K562 (cell line): ENCODE measurements around the gene DUSP19. TPM values are rescaled to one million over a fixed set of nuclear protein-coding genes. Genes with fewer than 3 reads are reported as not detected.
A peak's percentile ranks its signal among the peaks of the same experiment; 100 is the strongest.

ENCODE experiments used
- CREB1 ChIP-seq, 2 experiments: sonication (generic) in 1 of 2; formaldehyde crosslinking in 1 of 2; IDR thresholded peaks; 2 replicates each; pipeline versions ENCODE4 v1.6.1 to v1.8.0; 2012 to 2022; ENCODE audit warnings: inconsistent platforms in 1 of 2, mild to moderate bottlenecking in 1 of 2, missing genetic modification reagents in 1 of 2, moderate library complexity in 1 of 2
- DMBX1 ChIP-seq: fragments of 250-450 bp; sonication (Bioruptor Pico); IDR thresholded peaks from 2 replicates; pipeline ENCODE4 v1.8.0; 2022; ENCODE audit warnings: inconsistent platforms, mild to moderate bottlenecking, moderate library complexity, borderline replicate concordance
- GTF2E2 ChIP-seq: fragments of 200-800 bp; sonication (Bioruptor generic); IDR thresholded peaks from 2 replicates; pipeline ENCODE4 v1.6.1; 2016; ENCODE audit warnings: missing genetic modification characterization, missing compliant biosample characterization
- OTX1 ChIP-seq: fragments of 450-650 bp; formaldehyde crosslinking; IDR thresholded peaks from 2 replicates; pipeline ENCODE4 v1.4.0; 2022; ENCODE audit warnings: mild to moderate bottlenecking
- REST ChIP-seq, 2 experiments: fragments of 450-650 bp; formaldehyde crosslinking in 1 of 2; IDR thresholded peaks; 2 replicates each; pipeline versions ENCODE4 v1.4.0 to v1.6.1; 2014 to 2020; ENCODE audit warnings: mild to moderate bottlenecking in 2 of 2, borderline replicate concordance in 1 of 2, low read depth in 1 of 2
- polyA plus RNA-seq, 8 experiments: library from polyadenylated mRNA; depleted of rRNA in 4 of 8; stranded (reverse) in 5 of 8; unstranded in 3 of 8; fragments of >200 nt; fragmentation: Nextera tagmentation in 2 of 8; fragmentation: Illumina TruSeq in 1 of 8; extraction: Ambion mirVana in 2 of 8; extraction: Trizol in 1 of 8; gene quantifications; 2 replicates each; pipeline versions ENCODE4 v1.2.1 to v1.2.3, GENCODE V29; 2011 to 2014; ENCODE audit warnings: inconsistent platforms in 1 of 8, missing spikeins in 1 of 8
- total RNA-seq, 7 experiments: library from RNA; depleted of rRNA in 6 of 7; stranded (reverse); fragments of >200 nt in 6 of 7; fragmentation: Illumina TruSeq in 2 of 7; extraction: Trizol in 2 of 7; gene quantifications; 2 replicates each; pipeline versions ENCODE4 v1.2.1 to v1.2.3, GENCODE V29; 2011 to 2021; ENCODE audit warnings: low replicate concordance in 1 of 7

DUSP19 gene
- total and polyA plus RNA-seq, 9 of the 15 experiments (the other 6 are each of a cell fraction or from before 2014, with no cell fraction given), result 1.6 to 6.3 (median 3.1) TPM

- TF ChIP-seq CREB1 (IDR thresholded peaks at IDR 0.05), result no peak
- TF ChIP-seq CREB1 (CRISPR knock-in tag; IDR thresholded peaks at IDR 0.05), result no peak
- TF ChIP-seq OTX1 (CRISPR knock-in tag), result no peak
- TF ChIP-seq REST (IDR thresholded peaks at IDR 0.05; ENCODE audit: borderline replicate concordance), result no peak
- no peak for TF ChIP-seq REST (CRISPR knock-in tag; IDR thresholded peaks at IDR 0.05; ENCODE audit: low read depth)
- TF ChIP-seq DMBX1 (CRISPR knock-in tag), result peak; percentile 86
- TF ChIP-seq GTF2E2 (tag), result 0 out of 2 replicates have a peak, but pooled peaks have one; percentile 35
Observed at GRCh38 chr2:183035298-183035953, 43.1 kb upstream of the DUSP19 start (continued).
